Sigmoid colon (tissue), 4 donors: ENCODE results near the gene GLS.

Source experiments
- EP300 ChIP-seq, 4 donors: sonication (generic); formaldehyde crosslinking; IDR thresholded peaks; one replicate each; pipeline ENCODE4 v1.6.1; 2017; ENCODE audit warnings: antibody characterized with exemption in 4 of 4
- POLR2AphosphoS5 ChIP-seq, 4 donors: sonication (generic); formaldehyde crosslinking; IDR thresholded peaks; one replicate each; pipeline ENCODE4 v1.6.1; 2017; ENCODE audit warnings: antibody characterized with exemption in 4 of 4

GRCh38 chr2:190943706-190944105 is 63.1 kb downstream of the GLS start:
- TF ChIP-seq POLR2AphosphoS5 (IDR thresholded peaks at IDR 0.05): no peak
- no peak for TF ChIP-seq EP300 (IDR thresholded peaks at IDR 0.05)
